GM21825 (cell line): ENCODE measurements around the gene SLC15A3.

ENCODE experiments used
- ATAC-seq: cut with Tn5 transposase; IDR thresholded peaks from one replicate; pipeline ENCODE4 v1.9.1; 2021; ENCODE audit warnings: mild to moderate bottlenecking, moderate library complexity; ENCODE audit not compliant: unreplicated experiment

SLC15A3 gene

DNA sequence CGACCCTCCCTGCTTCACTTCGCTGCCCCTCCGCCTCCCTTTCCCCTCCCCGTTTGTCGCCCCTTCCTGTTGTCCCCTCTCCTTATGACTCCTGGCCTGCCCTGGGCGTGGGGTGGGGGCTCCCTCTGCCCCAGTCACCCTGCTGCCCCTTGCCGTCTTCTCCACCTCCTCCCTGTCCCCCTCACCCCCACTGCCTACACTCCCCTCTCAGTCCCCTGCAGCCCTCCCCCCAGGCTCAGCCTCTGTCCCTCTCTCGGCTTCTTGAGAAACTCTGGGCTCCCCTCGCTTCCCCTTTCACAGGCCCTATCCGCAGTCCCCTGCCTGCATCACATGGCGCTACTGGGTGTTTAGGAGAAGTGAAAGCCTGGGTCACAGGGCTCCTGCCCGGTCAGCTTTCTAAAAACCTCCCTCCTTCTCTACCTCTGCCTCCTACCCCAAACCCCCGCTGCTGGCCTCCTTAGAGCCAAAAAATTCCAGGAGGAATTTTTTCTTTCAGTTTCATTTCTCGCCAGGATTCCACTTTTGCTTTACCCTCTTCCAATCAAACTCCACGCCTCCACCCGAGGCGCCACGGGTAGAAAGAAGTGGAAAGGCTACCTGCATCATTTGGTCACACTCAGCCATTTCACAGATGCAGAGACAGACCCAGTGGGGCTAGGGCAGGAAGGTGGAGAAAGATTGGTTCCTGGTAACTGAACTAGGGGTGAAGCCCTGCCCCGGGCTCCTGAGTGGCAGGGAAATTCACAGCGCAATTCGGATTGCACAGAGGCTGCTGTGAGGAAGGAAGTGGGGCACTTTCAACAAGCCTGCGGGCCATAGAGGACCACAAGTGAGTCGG lies at the start of gene SLC15A3:
SLC15A3 (minus strand) TSS at position 273 of the 838 bp plus-strand sequence. CDS start 625 bp downstream, outside the sequence.
- ATAC-seq: peak; percentile 63

GRCh38 chr11:61000426-61000825 lies 48.5 kb upstream of the SLC15A3 start:
- no peak for ATAC-seq

DNA sequence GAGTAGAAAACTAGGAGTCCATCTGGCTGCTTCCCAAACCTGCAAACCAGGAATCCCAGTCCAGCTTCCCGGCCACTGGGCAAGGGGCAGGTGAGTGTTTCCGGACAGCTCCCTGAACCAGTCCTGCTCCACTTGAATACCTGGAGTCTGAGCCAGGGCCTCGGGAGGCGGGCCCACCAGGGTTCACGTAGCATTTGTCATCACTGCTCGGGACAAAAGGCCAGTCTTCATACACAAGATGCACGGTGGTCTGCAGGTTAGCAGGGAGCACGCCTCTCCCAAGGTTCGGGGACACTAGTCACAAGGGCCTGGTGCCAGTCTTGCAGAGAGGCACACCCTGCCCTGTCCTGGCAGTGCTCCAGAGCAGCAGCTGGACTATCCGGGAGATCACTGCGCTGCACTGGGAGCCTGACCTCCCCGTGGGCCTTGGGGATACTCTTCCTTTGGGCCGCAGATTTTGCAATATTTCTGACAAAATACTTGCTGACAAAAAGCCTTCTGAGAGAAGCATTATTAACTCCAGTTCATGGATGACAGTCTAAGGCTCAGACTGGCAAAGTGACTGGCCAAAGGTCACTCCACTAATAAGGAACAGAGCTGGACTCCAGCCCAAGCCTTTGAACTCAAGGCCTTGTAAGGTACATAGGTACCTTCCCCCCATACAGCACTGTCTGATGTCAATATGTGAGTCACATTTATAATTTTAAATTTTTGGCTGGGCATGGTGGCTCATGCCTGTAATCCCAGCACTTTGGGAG lies 44.6 kb upstream of the SLC15A3 start:
- no peak for ATAC-seq

DNA sequence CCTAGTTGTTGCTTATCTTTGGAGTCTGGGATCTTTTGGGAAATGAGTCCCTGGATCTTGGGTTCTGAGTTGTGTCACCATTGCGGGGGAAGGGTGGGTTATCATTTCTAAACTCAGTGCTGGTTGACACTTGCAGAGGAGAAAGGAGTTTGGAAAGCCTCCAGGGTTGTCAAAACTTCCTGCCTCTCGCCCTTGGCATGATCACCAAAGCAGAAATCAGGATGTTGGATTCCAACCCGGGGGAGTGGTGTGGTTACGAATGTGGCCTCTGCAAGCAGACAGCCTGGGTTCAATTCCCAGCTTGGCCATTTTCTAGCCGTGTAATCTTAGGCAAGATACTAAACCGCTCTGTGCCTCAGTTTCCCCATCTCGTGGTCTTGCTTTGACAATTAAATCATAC lies 43.8 kb upstream of the SLC15A3 start:
- ATAC-seq: no peak

DNA sequence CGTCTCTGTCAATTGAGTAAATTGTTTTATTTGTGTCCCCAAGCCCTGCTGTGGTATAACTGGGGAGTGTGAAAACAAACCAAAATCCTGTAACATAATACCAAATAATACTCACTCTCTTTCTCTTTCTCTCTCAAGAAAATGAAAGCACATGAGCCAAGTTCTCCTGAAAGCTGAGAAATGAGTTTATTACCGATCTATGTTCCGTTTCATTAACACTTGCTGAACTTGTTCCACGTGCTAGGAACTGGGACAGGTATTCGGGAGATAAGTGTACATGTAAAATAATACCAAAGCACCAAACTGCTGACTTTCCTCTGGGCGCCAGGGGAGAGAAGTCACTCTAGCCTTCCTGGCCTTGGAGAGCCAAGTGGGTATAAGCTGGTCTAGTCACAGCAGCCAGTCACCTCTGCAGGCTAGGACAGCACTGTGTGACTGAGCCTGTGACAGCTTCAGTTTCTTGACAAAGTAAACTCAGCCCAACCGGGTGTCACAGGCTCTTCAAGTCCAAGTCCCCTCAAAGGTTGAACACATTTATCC lies 42.6 kb upstream of the SLC15A3 start:
- no peak for ATAC-seq

- ATAC-seq: no peak
These were observed 41.6 kb upstream of the SLC15A3 start for GRCh38 chr11:60993615-60994014.

DNA sequence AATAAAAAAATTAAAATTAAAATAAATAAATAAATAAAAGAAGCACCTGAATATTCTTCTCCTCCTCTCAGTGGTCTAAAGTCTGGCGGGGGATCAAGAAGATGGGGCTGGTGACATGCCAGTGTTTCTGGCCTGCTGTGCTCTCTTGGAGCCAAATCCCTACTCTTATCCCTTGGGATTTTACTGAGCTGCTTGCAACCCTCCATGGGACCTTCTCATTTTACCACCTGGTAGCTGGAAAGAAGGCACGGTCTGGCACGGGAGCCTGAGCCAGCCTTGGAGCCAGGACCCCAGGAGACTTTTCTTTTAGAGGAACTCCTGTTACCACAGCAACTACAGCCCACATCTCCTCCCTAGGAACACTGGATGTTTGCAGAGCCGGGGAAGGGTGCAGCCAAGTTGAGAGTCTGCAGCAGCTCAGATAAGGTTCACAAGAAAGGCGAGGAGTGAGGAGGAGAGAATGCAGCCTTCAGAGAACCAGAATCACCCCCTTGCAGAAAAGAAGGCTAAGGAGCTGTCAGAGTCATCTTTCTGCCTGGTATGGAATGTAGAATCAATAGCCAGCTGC lies 41.0 kb upstream of the SLC15A3 start:
- no peak for ATAC-seq

GRCh38 chr11:60991457-60991856 lies 39.5 kb upstream of the SLC15A3 start:
- ATAC-seq: no peak

- ATAC-seq: no peak
These were observed 37.2 kb upstream of the SLC15A3 start for GRCh38 chr11:60989093-60989650.

- ATAC-seq: no peak
These were observed 36.7 kb upstream of the SLC15A3 start for GRCh38 chr11:60988658-60989057.

DNA sequence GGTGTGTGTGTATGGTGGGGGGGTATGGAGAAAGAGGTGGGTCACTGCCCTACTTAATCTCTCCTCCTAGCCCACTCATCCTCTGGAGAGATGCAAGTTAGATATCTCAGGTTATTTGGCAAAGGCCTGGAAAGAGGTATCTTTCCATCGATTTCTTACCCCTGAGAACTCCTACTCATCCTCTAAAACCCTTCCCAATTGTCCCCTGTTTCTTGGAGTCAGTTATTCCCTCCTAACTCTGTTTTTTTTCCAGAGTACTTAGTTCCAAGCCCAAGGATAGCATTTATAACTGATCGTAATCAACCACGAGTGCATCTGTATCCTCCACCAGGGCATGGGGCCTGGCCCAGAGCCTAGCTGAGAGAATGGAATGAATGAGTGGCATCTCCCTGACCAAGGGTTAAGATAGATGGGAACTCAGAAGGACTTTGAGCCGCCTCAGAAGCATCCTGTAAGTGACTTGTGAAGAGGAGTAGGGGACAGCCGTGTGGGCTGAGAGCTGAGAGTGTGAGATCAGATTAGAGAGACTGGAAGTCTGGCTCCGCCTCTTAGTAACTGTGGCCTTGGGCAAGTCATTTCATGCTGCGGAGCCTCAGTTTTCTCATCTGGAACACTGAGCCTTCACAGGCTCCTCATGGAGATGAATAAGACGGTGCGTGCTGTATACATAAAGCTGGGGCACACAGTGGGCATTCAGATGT lies 35.8 kb upstream of the SLC15A3 start:
- no peak for ATAC-seq

GRCh38 chr11:60985991-60986915 lies 34.3 kb upstream of the SLC15A3 start:
- ATAC-seq: no peak

DNA sequence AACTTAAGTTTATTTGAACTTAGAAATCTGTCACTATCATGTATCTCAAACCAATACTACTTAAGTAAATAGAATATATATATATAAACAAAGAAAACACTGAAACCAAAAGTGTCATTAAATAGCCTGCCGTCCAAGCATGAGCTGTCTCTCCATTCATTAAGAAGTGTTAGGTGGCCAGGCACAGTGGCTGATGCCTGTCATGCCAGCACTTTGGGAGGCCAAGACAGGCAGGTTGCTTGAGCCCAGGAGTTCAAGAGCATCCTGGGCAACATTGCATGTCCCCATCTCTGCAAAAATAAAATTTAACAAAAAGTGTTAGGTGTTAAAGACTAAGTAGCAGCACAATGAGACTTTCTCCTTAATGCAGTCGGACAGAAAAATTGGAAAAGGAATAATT lies 33.5 kb upstream of the SLC15A3 start:
- ATAC-seq: no peak

- ATAC-seq: no peak
These were observed 32.7 kb upstream of the SLC15A3 start for GRCh38 chr11:60984636-60985035.

DNA sequence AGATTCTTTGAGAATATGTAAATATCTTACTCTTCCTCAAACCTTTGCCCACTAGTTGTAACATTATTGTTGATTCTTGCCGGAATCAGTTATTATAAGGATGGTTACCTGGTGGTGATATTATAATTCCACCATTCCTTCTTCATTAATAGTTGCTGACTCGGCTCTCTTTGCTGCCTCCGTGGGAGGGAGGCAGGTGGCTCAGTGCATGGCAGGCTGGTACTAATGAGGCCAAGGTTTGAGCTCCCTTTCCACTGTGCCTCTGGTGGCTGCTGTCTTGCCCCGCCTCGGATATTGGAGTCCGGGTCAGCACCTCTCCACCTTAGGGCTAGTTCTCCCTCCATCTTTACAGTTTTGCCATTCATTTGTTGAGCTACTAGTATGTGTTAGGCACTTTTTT lies 32.2 kb upstream of the SLC15A3 start:
- no peak for ATAC-seq

- ATAC-seq: no peak
These were observed 30.2 kb upstream of the SLC15A3 start for GRCh38 chr11:60982184-60982583.

GRCh38 chr11:60981515-60981914 lies 29.5 kb upstream of the SLC15A3 start:
- no peak for ATAC-seq

- no peak for ATAC-seq
These were observed 26.8 kb upstream of the SLC15A3 start for GRCh38 chr11:60978546-60979380.

GRCh38 chr11:60977836-60978235 lies 25.9 kb upstream of the SLC15A3 start:
- ATAC-seq: no peak
